Fibroblast of lung (primary cell): ENCODE results near the gene MYCL.

ENCODE experiments used
- EZH2 ChIP-seq: IDR thresholded peaks from 2 replicates; pipeline ENCODE4 v1.5.1; 2012; ENCODE audit warnings: low read length, control low read depth, mild to moderate bottlenecking; ENCODE audit errors: missing control alignments
- TF ChIP-seq, protein P1 (sequence below), 2 donors: IDR thresholded peaks in 1 of 2; conservative IDR thresholded peaks in 1 of 2; 1 replicate in 1 of 2; 2 replicates in 1 of 2; pipeline ENCODE4 v1.5.1; 2011 to 2012; ENCODE audit warnings: low read length in 2 of 2, control low read depth in 1 of 2, inconsistent platforms in 1 of 2, low read depth in 1 of 2, mild to moderate bottlenecking in 1 of 2

DNA sequence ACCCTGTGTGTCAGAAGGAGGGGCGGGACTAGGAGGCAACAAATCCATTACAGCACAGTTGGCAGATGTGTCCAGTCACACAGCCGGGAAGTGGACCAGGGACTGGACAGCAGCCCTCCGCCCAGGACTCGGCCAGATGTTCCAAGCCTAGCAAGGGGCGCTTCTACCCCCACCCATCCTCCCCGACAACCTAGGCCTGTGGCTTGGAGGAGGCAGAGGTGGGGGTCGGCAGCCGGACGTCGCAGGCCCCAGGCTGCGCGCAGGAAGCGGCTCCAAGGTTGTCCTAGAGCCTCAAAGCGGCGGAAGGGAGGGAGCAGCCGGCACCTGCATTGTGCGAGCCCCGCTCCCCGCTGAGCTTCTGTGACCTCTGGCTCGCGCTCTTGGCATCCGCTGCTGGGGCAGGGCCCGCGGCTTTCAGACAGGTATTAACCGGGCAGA lies 20.6 kb upstream of the MYCL start:
- TF ChIP-seq, protein P1, sequence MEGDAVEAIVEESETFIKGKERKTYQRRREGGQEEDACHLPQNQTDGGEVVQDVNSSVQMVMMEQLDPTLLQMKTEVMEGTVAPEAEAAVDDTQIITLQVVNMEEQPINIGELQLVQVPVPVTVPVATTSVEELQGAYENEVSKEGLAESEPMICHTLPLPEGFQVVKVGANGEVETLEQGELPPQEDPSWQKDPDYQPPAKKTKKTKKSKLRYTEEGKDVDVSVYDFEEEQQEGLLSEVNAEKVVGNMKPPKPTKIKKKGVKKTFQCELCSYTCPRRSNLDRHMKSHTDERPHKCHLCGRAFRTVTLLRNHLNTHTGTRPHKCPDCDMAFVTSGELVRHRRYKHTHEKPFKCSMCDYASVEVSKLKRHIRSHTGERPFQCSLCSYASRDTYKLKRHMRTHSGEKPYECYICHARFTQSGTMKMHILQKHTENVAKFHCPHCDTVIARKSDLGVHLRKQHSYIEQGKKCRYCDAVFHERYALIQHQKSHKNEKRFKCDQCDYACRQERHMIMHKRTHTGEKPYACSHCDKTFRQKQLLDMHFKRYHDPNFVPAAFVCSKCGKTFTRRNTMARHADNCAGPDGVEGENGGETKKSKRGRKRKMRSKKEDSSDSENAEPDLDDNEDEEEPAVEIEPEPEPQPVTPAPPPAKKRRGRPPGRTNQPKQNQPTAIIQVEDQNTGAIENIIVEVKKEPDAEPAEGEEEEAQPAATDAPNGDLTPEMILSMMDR (conservative IDR thresholded peaks at IDR 0.05 in 1 of 2, IDR thresholded peaks at IDR 0.05 in 1 of 2; ENCODE audit: low read depth in 1 of 2, low read length in 2 of 2), result no peak
- no peak for TF ChIP-seq EZH2
